Type B pancreatic cell (in vitro differentiated cells): Measurements from ENCODE around the gene GBP7. TPM values are rescaled to one million over a fixed set of nuclear protein-coding genes. Genes with fewer than 3 reads are reported as not detected.
"Not testable (repeated sequence)": the region's sequence is repeated elsewhere in the genome, so short reads cannot be mapped to it uniquely, and the experiment has no call there.

ENCODE experiments used
- DNase-seq: peaks from one replicate; pipeline ENCODE4 v3.0.0; 2021; ENCODE audit warnings: mixed read lengths; ENCODE audit not compliant: unreplicated experiment; ENCODE audit errors: extremely low spot score
- H3K27ac Mint-ChIP-seq: 2 replicates; pipeline ENCODE4 v1.8.0; 2021; ENCODE audit warnings: mild to moderate bottlenecking, mixed read lengths
- H3K27me3 Mint-ChIP-seq: 2 replicates; pipeline ENCODE4 v1.8.0; 2021; ENCODE audit warnings: mixed read lengths
- H3K36me3 Mint-ChIP-seq: 2 replicates; pipeline ENCODE4 v1.8.0; 2021; ENCODE audit warnings: mixed read lengths
- H3K4me1 Mint-ChIP-seq: one replicate; pipeline ENCODE4 v1.8.0; 2021; ENCODE audit warnings: mixed read lengths; ENCODE audit not compliant: unreplicated experiment
- H3K4me3 Mint-ChIP-seq: 2 replicates; pipeline ENCODE4 v1.8.0; 2021; ENCODE audit warnings: mild to moderate bottlenecking, mixed read lengths
- H3K9me3 Mint-ChIP-seq: 2 replicates; pipeline ENCODE4 v1.8.0; 2021; ENCODE audit warnings: mixed read lengths
- CTCF ChIP-seq: fragments of 200-600 bp; sonication (generic); conservative IDR thresholded peaks from 2 replicates; pipeline ENCODE4 v1.5.0; 2021; ENCODE audit warnings: antibody characterized with exemption, mild to moderate bottlenecking
- long read RNA-seq: library from polyadenylated mRNA; unstranded; transcript quantifications from one replicate; pipeline ENCODE4 v2.0.0, GENCODE V29; 2020
- total RNA-seq: library from RNA; stranded (reverse); gene quantifications from 2 replicates; pipeline ENCODE4 v1.2.1, GENCODE V29; 2021; ENCODE audit warnings: low replicate concordance

Gene GBP7
- not detected in 2 replicates for total RNA-seq
- long read RNA-seq, result 0 reads

- Mint-ChIP-seq H3K27me3 (no peaks in the 10 kb centered on the region), H3K36me3 (no peaks in the 10 kb centered on the region), H3K4me1 (no peaks in the 10 kb centered on the region), H3K27ac (no peak within 1 kb of the TSS), H3K9me3 (no peaks in the 10 kb centered on the region), H3K4me3 (no peak within 1 kb of the TSS)
- DNase-seq, result no peak
- TF ChIP-seq CTCF, result no peak
Measured at GRCh38 chr1:89175601-89176256, at the start of gene GBP7. TSS of gene GBP7 (minus strand) at chr1:89176003. CDS start at chr1:89171935, 4,068 bp downstream.

GRCh38 chr1:89221341-89221740, 45.5 kb upstream of the GBP7 start:
- no peak for TF ChIP-seq CTCF
- no peak overlapping the region for H3K27ac Mint-ChIP-seq
- no peaks in the 10 kb centered on the region for H3K27me3 Mint-ChIP-seq
- no peak for DNase-seq
- no peaks in the 10 kb centered on the region for H3K36me3 Mint-ChIP-seq
- H3K4me3 Mint-ChIP-seq, result no peak overlapping the region
- peaks cover 5% of the 10 kb centered on the region for H3K4me1 Mint-ChIP-seq
- peaks cover 4% of the 10 kb centered on the region for H3K9me3 Mint-ChIP-seq

- not testable (repeated sequence) for H3K4me3 Mint-ChIP-seq, H3K27me3 Mint-ChIP-seq, DNase-seq, H3K27ac Mint-ChIP-seq, H3K9me3 Mint-ChIP-seq, H3K4me1 Mint-ChIP-seq, H3K36me3 Mint-ChIP-seq
Measured at GRCh38 chr1:89219851-89220250, 44.0 kb upstream of the GBP7 start.

GRCh38 chr1:89218941-89219340, 43.1 kb upstream of the GBP7 start:
- not testable (repeated sequence) for H3K4me3 Mint-ChIP-seq, H3K4me1 Mint-ChIP-seq, H3K27me3 Mint-ChIP-seq, H3K9me3 Mint-ChIP-seq, DNase-seq, H3K36me3 Mint-ChIP-seq, H3K27ac Mint-ChIP-seq

- no peak overlapping the region for H3K27ac Mint-ChIP-seq
- no peaks in the 10 kb centered on the region for H3K27me3 Mint-ChIP-seq
- H3K4me3 Mint-ChIP-seq, result no peak overlapping the region
- H3K4me1 Mint-ChIP-seq, result no peaks in the 10 kb centered on the region
- H3K9me3 Mint-ChIP-seq, result peaks cover 5% of the 10 kb centered on the region
- no peak for DNase-seq
- TF ChIP-seq CTCF, result no peak
- no peaks in the 10 kb centered on the region for H3K36me3 Mint-ChIP-seq
Measured at GRCh38 chr1:89213347-89213746, 37.5 kb upstream of the GBP7 start.

GRCh38 chr1:89211035-89211634, 35.3 kb upstream of the GBP7 start:
- Mint-ChIP-seq H3K4me1 (no peaks in the 10 kb centered on the region), H3K36me3 (no peaks in the 10 kb centered on the region), H3K4me3 (no peak overlapping the region), H3K9me3 (peaks cover 5% of the 10 kb centered on the region), H3K27me3 (no peaks in the 10 kb centered on the region), H3K27ac (no peak overlapping the region)
- TF ChIP-seq CTCF, result no peak
- no peak for DNase-seq
